Natural killer cell treated with Interleukin-12 subunit alpha and Interleukin-12 subunit beta and Interleukin-15 and Interleukin-18, amount 100 ng/mL, for 72 hours (primary cell): ENCODE measurements around the gene PAK6. TPM values are rescaled to one million over a fixed set of nuclear protein-coding genes. Genes with fewer than 3 reads are reported as not detected.
A peak's percentile ranks its signal among the peaks of the same experiment; 100 is the strongest.

Experiments used
- ATAC-seq, 2 donors: fragments of 150-1000 bp; cut with Tn5 transposase in 1 of 2; sonication (Bioruptor Pico), chemical (Tn5 transposase) in 1 of 2; 2 replicates each; pipeline ENCODE4 v1.10.0; 2021
- DNase-seq: peaks from one replicate; pipeline ENCODE4 v3.0.0; 2022; ENCODE audit warnings: low spot score
- H3K27ac Mint-ChIP-seq, 2 donors: 1 replicate in 1 of 2; 2 replicates in 1 of 2; pipeline ENCODE4 v1.8.0; 2022; ENCODE audit warnings: mixed read lengths in 2 of 2, mild to moderate bottlenecking in 1 of 2, moderate library complexity in 1 of 2
- H3K27me3 Mint-ChIP-seq, 2 donors: 1 replicate in 1 of 2; 2 replicates in 1 of 2; pipeline ENCODE4 v1.8.0; 2022; ENCODE audit warnings: mixed read lengths in 2 of 2
- H3K36me3 Mint-ChIP-seq: one replicate; pipeline ENCODE4 v1.8.0; 2022; ENCODE audit warnings: mixed read lengths
- H3K4me1 Mint-ChIP-seq, 2 donors: 1 replicate in 1 of 2; 2 replicates in 1 of 2; pipeline ENCODE4 v1.8.0; 2022; ENCODE audit warnings: low read depth in 2 of 2, mixed read lengths in 2 of 2, mild to moderate bottlenecking in 1 of 2
- H3K4me3 Mint-ChIP-seq: one replicate; pipeline ENCODE4 v1.8.0; 2022; ENCODE audit warnings: mixed read lengths
- H3K9me3 Mint-ChIP-seq: 2 replicates; pipeline ENCODE4 v1.8.0; 2022; ENCODE audit warnings: mixed read lengths
- total RNA-seq, 2 donors: library from RNA; stranded (reverse); gene quantifications; one replicate each; pipeline ENCODE4 v1.2.3, GENCODE V29; 2022

PAK6 gene
- 1 to 10 TPM; 1.9 to 2.9 TPM for total RNA-seq

DNA sequence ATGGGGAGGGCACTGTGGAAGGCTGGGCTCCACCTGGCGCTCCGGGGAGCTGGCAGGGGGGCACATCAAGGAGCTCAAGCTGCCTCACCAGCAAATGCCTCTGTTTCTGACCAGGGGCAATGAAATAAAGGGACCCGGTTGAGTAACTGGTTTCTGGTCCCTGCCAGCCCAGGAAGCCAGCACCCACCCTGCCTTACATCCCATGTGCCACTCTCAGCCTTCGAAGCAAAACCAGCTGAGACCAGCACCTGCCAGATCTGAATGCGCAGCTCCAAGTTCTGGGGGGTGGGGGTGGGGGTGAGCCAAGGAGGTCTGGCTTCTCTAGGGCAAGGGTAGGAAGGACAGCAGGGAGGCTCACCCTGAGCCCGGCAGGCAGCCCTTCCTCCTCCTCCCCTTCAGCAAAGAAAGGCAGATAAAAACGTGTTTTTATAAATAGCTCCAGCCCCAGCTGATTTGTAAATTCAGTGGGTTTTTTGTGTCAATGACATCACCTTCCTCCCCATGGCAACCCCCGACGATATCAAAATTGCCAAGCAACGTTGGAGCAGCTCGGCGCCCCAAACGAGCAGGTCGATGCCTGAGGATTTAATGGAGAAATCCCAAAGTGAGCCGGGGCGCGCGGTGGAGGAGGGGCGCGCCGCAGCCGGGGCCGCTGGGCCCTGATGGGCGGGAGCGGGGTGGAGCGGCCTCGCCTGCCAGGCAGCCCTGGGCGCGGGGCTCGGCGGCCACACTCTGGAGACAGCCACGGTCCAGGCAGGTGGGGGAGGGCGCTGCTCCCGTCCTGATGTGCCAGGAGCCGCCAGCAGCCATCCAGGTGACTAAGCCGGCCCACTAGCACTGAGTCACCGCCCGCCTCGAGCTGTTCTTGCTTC lies at the start of gene PAK6:
TSS of gene PAK6 (plus strand) at position 532 of the 872 bp plus-strand sequence. CDS start 25,723 bp downstream, outside the sequence.
- H3K27me3 Mint-ChIP-seq, result peaks cover 10 to 12% of the 10 kb centered on the region in 2 donors
- peaks cover 4 to 10% of the 10 kb centered on the region in 2 donors for H3K4me1 Mint-ChIP-seq
- H3K27ac Mint-ChIP-seq, result no peak within 1 kb of the TSS
- H3K9me3 Mint-ChIP-seq, result no peaks in the 10 kb centered on the region
- DNase-seq (no peak), ATAC-seq (peak; percentile 37 to 60)
- peak within 1 kb of the TSS; percentile 40 for H3K4me3 Mint-ChIP-seq
- H3K36me3 Mint-ChIP-seq, result no peaks in the 10 kb centered on the region

DNA sequence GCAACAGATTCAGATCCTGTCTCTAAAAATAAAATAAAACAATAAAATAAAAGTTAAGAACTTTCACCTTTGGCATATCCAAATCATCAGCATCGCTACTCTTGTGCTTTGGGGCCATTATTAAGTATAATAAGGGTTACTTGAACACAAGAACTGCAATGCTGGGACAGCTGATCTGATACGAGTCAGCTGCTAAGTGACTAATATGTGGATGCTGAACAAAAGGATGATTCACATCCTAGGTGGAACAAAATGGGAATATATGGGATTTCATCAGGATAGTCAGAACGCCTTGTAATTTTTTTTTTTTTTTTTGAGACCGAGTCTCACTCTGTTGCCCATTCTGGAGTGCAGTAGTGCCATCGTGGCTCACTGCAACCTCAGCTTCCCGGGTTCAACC lies 48.3 kb upstream of the PAK6 start:
- H3K9me3 Mint-ChIP-seq, result no peaks in the 10 kb centered on the region
- no peak overlapping the region for H3K4me3 Mint-ChIP-seq
- no peaks in the 10 kb centered on the region for H3K36me3 Mint-ChIP-seq
- H3K27me3 Mint-ChIP-seq, result no peaks in the 10 kb centered on the region
- DNase-seq, result no peak
- no peaks in the 10 kb centered on the region for H3K4me1 Mint-ChIP-seq
- no peak for ATAC-seq
- no peak overlapping the region for H3K27ac Mint-ChIP-seq

DNA sequence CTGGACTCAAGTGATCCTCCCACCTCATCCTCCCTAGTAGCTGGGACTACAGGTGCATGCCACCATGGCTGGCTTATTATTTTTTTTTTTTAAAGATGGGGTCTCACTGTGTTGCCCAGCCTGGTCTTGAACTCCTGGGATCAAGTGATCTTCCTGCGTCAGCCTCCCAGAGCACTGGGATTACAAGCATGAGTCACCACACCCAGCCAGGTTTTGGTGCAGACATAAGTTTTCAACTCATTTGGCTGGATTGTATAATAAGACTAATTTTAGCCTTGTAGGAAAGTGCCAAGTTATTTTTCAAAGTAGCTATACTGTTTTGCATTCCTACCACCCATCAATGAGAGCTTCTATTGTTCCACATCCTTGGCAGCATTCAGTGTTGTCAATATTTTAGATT lies 45.9 kb upstream of the PAK6 start:
- no peak overlapping the region for H3K4me3 Mint-ChIP-seq
- H3K27me3 Mint-ChIP-seq, result no peaks in the 10 kb centered on the region
- no peak for ATAC-seq
- no peak for DNase-seq
- no peaks in the 10 kb centered on the region for H3K36me3 Mint-ChIP-seq
- no peaks in the 10 kb centered on the region for H3K9me3 Mint-ChIP-seq
- no peak overlapping the region for H3K27ac Mint-ChIP-seq
- H3K4me1 Mint-ChIP-seq, result peaks cover 11 to 13% of the 10 kb centered on the region in 2 donors

DNA sequence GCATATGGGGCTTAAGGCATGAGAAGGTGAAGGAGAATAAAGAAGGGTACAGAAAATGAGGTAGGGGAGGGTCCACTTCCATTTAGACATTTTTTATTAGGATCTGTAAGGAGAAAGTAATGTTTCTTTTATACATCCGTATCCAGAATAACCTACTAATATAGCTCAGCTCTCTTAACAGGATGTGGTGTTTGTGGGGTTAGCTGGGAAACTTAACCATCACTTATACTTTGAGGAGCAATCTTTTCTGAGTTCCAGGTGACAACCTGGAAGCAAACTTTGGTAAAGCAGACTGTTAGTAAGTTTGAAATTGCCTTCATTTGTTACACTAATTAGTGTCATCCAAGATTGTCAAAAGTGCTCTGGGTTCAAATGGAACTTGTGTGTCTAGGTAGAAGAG lies 41.4 kb upstream of the PAK6 start:
- Mint-ChIP-seq H3K9me3 (no peaks in the 10 kb centered on the region), H3K4me3 (peak overlapping the region; percentile 19), H3K27me3 (no peaks in the 10 kb centered on the region), H3K27ac (no peak overlapping the region), H3K4me1 (peaks cover 13 to 14% of the 10 kb centered on the region in 2 donors), H3K36me3 (peaks cover 11% of the 10 kb centered on the region)
- peak in 1 of 2 donors; percentile 58 for ATAC-seq
- DNase-seq, result no peak

DNA sequence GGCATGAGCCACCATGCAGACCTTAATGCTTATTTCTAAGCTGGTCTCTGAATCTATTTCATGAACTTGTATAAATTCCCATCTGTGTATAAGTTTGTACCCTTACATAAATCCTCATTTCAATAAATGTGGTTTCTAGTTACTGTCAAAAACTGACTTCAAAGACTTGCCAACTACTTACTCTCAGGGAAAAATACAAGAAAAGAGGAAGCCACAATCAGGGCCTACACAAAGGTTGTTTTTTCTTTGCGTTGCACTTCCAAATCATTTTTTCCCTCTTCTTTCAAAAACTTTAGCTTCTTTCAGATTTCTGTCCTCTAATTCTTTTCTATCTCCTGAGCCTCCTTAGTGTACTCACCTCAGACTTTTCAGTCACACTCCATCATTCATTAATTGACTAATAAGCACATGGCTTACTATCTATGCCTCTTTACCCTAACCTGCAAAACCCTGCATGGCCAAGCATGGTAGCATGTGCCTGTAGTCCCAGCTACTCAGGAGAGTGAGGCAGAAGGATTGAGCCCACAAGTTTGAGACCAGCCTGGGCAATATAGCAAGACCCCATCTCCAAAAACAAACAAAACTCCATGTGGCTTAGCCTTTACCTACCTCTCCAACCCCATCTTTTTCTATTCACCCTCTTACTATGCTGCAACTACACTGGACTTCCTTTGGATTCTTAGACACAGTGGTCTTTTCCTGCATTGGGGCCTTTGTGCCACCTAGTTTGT lies 40.3 kb upstream of the PAK6 start:
- Mint-ChIP-seq H3K4me3 (no peak overlapping the region), H3K9me3 (no peaks in the 10 kb centered on the region), H3K27me3 (no peaks in the 10 kb centered on the region), H3K4me1 (peaks cover 13 to 14% of the 10 kb centered on the region in 2 donors), H3K27ac (no peak overlapping the region), H3K36me3 (peaks cover 11% of the 10 kb centered on the region)
- DNase-seq, result no peak
- no peak for ATAC-seq

DNA sequence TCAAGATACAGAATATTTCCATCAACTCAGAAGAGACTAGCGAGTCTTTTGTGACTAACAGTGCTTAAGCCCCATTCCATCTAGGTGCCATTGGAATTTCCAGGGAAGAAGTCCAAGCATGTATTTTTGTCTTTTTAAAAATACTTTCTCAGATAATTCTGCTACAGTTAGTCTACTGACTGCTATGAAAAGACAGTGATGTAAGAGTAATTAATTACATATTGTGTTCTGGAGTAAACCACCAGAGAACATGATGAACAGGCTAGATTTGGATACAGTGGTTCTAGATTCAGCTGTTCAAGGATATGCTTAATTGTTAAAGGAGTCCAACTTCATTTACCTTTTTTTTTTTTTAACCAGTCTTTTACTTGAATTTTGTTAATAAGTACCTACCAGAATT lies 34.8 kb upstream of the PAK6 start:
- H3K9me3 Mint-ChIP-seq, result no peaks in the 10 kb centered on the region
- no peak for ATAC-seq
- H3K36me3 Mint-ChIP-seq, result peaks cover 11% of the 10 kb centered on the region
- H3K27me3 Mint-ChIP-seq, result no peaks in the 10 kb centered on the region
- DNase-seq, result no peak
- H3K4me3 Mint-ChIP-seq, result no peak overlapping the region
- H3K4me1 Mint-ChIP-seq, result no peaks in the 10 kb centered on the region
- H3K27ac Mint-ChIP-seq, result no peak overlapping the region

DNA sequence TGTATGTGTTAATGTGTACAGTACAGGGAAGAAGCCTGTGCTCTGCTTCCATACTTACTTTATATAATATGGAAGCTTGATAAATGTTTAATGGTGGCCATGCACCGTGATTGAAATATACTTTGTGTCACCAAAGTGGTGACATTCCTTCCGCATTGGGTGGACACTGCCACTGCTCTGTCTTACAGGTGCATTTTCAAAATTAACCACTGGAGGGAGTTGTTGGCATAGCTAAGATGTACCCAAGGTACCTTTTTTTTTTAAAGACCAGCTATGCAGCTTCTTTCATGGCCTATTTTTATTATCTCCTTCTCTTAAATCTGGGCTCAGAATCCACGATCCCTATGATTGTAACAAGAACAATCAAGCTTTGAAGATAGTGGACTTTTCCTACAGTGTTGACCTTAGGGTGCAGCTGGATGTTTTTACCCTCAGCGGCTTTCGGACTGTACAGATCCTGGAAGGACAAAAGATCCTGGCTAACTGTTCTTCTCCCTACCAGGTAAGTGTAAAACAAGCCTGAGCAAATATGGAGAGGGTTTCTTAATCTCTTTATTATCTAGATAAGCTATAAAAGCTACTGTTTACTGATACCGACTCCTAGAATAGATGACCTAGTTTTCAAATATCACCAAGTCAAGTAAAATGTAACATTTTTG lies 21.6 kb upstream of the PAK6 start:
- Mint-ChIP-seq H3K4me1 (no peaks in the 10 kb centered on the region), H3K27ac (no peak overlapping the region), H3K27me3 (no peaks in the 10 kb centered on the region)

DNA sequence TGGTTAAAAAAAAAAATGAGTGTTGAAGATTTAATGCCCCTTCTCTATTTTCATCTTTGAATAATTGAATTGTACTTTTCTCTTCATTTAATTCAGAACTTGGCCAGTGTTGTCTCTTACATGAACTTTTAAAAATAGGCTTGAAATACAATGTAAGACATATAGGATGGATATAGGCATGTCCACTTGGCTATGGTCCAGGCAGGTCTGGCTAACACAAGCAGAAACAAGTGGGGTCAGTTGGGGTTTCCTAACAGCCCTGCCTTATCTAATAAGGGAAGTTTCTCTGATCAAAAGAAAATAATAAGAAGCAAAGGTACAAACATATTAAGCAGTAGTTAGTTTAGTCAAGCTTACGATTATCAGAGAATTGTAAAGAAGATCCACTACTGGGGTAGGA lies 19.1 kb upstream of the PAK6 start:
- H3K4me3 Mint-ChIP-seq, result no peak overlapping the region
- H3K9me3 Mint-ChIP-seq, result no peaks in the 10 kb centered on the region
- DNase-seq (no peak), ATAC-seq (no peak)
- H3K36me3 Mint-ChIP-seq, result no peaks in the 10 kb centered on the region
- H3K4me1 Mint-ChIP-seq, result no peaks in the 10 kb centered on the region
- no peak overlapping the region for H3K27ac Mint-ChIP-seq
- H3K27me3 Mint-ChIP-seq, result no peaks in the 10 kb centered on the region

More for the DNA sequence above, 21.6 kb upstream of the PAK6 start:
- no peak overlapping the region for H3K4me3 Mint-ChIP-seq
- peak; percentile 69 for DNase-seq
- no peaks in the 10 kb centered on the region for H3K36me3 Mint-ChIP-seq
- H3K9me3 Mint-ChIP-seq, result no peaks in the 10 kb centered on the region
- peak; percentile 76 to 86 for ATAC-seq

DNA sequence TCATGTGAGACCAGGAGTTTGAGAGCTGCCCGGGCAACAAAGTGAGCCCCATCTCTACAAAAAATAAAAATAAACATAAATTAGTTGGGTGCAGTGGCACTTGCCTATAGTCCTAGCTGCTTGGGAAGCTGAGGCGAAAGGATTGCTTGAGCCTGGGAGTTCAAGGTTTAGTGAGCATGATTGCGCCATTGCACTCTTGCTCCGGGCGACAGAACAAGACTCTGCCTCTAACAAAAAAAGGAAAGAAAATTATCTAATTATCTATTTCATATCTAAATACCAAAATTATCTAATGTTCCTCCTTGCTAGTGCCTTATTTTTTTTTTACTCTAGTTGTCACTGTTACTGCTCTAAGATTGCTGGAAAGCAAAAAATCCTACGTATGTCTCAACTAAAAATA lies 16.7 kb upstream of the PAK6 start:
- DNase-seq (no peak), ATAC-seq (no peak)
- Mint-ChIP-seq H3K27me3 (no peaks in the 10 kb centered on the region), H3K4me1 (peaks cover 0 to 7% of the 10 kb centered on the region in 2 donors), H3K9me3 (no peaks in the 10 kb centered on the region), H3K36me3 (no peaks in the 10 kb centered on the region), H3K27ac (no peak overlapping the region), H3K4me3 (no peak overlapping the region)

DNA sequence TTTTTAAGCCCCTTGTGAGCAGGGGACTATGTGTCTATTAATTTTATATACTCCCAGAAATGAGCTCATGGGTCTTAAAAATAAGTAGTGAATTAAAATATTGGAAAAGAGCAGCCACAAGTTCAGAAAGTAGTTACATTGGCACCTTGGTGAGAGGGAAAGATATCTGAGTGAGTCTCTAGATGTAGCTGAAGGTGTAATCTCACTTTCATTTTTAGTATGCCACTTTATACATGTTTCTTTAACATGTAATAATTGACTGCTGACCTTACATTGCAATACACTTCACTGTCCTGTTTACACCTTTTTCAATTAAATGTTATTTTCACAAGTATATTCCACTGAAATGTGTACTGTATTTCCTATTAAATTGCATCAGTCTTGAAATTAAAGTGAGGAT lies 12.1 kb upstream of the PAK6 start:
- Mint-ChIP-seq H3K4me3 (no peak overlapping the region), H3K9me3 (no peaks in the 10 kb centered on the region), H3K27me3 (no peaks in the 10 kb centered on the region), H3K27ac (no peak overlapping the region), H3K36me3 (no peaks in the 10 kb centered on the region), H3K4me1 (peaks cover 0 to 7% of the 10 kb centered on the region in 2 donors)
- ATAC-seq (peak in 1 of 2 donors; percentile 67), DNase-seq (no peak)

DNA sequence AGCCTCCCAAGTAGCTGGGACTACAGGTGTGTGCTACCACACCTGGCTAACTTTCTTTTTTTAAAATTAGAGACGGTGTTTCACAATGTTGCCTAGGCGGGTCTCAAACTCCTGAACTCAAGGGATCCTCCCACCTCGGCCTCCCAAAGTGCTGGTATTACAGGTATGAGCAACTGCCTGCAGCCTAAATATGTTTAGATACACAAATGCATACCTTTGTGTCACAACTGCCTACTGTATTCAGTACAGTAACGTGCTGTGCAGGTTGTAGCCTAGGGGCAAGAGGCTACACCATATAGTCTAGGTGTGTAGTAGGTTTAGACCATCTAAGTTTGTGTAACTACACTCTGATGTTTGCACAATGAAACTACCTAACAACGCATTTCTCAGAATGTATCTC lies 9.5 kb upstream of the PAK6 start:
- ATAC-seq (no peak), DNase-seq (no peak)
- Mint-ChIP-seq H3K36me3 (no peaks in the 10 kb centered on the region), H3K27ac (no peak overlapping the region), H3K27me3 (no peaks in the 10 kb centered on the region), H3K4me1 (peaks cover 0 to 7% of the 10 kb centered on the region in 2 donors), H3K9me3 (no peaks in the 10 kb centered on the region), H3K4me3 (no peak overlapping the region)

DNA sequence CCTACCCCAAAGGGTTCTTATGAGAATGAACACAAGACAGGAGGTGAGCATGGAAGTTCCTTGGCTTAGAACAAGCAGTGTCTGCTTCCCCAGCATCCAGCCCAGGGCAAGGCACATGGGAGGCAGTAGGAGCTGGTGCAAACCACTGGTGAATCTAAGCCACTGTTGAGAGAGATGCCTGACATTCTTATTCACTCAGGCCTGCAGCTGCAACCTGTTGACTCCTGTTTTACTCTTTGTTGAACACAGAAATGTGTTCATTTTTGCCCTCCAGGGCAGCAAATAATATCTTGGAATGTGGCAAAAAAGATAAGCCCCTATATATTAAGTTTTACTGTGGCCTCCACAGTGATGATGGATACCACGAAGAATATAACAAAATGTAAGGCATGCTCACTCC lies 8.9 kb upstream of the PAK6 start:
- no peak for DNase-seq
- no peaks in the 10 kb centered on the region for H3K27me3 Mint-ChIP-seq
- no peaks in the 10 kb centered on the region for H3K36me3 Mint-ChIP-seq
- H3K9me3 Mint-ChIP-seq, result no peaks in the 10 kb centered on the region
- no peak overlapping the region for H3K4me3 Mint-ChIP-seq
- no peak overlapping the region for H3K27ac Mint-ChIP-seq
- H3K4me1 Mint-ChIP-seq, result peaks cover 0 to 7% of the 10 kb centered on the region in 2 donors
- no peak for ATAC-seq

DNA sequence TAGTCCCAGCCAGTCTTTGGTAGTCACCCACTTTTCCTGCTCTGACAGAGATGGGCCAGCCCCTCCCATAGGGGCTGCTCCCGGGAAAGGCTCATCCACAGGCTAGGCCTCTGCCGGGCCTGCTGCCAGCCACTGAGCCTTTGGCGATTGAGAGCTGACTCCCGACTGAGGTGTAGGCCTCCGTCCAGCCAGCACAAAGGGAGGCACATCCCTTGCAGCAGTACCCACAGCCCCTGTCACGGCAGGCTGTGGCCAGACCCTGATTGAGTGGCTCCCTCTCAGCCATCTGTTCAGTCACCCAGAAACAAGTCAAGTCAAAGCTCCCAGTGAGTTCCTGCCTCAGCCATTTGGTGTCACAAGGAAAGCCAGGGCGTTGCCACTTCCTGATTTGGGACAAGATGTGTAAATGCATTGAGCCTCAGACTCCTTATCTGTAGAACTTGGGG lies 6.2 kb upstream of the PAK6 start:
- H3K27me3 Mint-ChIP-seq, result peaks cover 0 to 2% of the 10 kb centered on the region in 2 donors
- H3K4me1 Mint-ChIP-seq, result no peaks in the 10 kb centered on the region
- no peaks in the 10 kb centered on the region for H3K9me3 Mint-ChIP-seq
- DNase-seq (no peak), ATAC-seq (peak in 1 of 2 donors; percentile 17)
- no peak overlapping the region for H3K4me3 Mint-ChIP-seq
- H3K27ac Mint-ChIP-seq, result no peak overlapping the region
- no peaks in the 10 kb centered on the region for H3K36me3 Mint-ChIP-seq
